Embryonic facial prominence (tissue), 1 donor: Measurements from ENCODE around the gene ARHGAP18.
A peak's percentile ranks its signal among the peaks of the same experiment; 100 is the strongest.

Source experiments
- DNase-seq: peaks from one replicate; pipeline ENCODE4 v3.0.0-alpha.2; 2016; ENCODE audit errors: extremely low spot score

ARHGAP18 gene

GRCh38 chr6:129644567-129645015 is 65.4 kb downstream of the ARHGAP18 start:
- no peak for DNase-seq

GRCh38 chr6:129643968-129644367 is 66.0 kb downstream of the ARHGAP18 start:
- DNase-seq, result no peak

- DNase-seq, result no peak
Observed at GRCh38 chr6:129643176-129643575, 66.8 kb downstream of the ARHGAP18 start.

GRCh38 chr6:129642322-129642721 is 67.7 kb downstream of the ARHGAP18 start:
- DNase-seq, result no peak

GRCh38 chr6:129641344-129641743 is 68.6 kb downstream of the ARHGAP18 start:
- no peak for DNase-seq

GRCh38 chr6:129638686-129639085 is 71.3 kb downstream of the ARHGAP18 start:
- no peak for DNase-seq

- DNase-seq, result peak; percentile 21
Observed at GRCh38 chr6:129638055-129638684, 71.8 kb downstream of the ARHGAP18 start.

- DNase-seq, result no peak
Observed at GRCh38 chr6:129637340-129638054, 72.5 kb downstream of the ARHGAP18 start.

- DNase-seq, result peak; percentile 47
Observed at GRCh38 chr6:129635396-129636130, 74.4 kb downstream of the ARHGAP18 start.

- DNase-seq, result no peak
Observed at GRCh38 chr6:129634411-129635230, 75.4 kb downstream of the ARHGAP18 start.

GRCh38 chr6:129633529-129633928 is 76.4 kb downstream of the ARHGAP18 start:
- no peak for DNase-seq

GRCh38 chr6:129632172-129632613 is 77.8 kb downstream of the ARHGAP18 start:
- no peak for DNase-seq

GRCh38 chr6:129631070-129631469 is 78.9 kb downstream of the ARHGAP18 start:
- DNase-seq, result no peak

- no peak for DNase-seq
Observed at GRCh38 chr6:129630596-129630995, 79.4 kb downstream of the ARHGAP18 start.

GRCh38 chr6:129628101-129628815 is 81.7 kb downstream of the ARHGAP18 start:
- no peak for DNase-seq

GRCh38 chr6:129624488-129624887 is 85.5 kb downstream of the ARHGAP18 start:
- no peak for DNase-seq

- no peak for DNase-seq
Observed at GRCh38 chr6:129623008-129623732, 86.8 kb downstream of the ARHGAP18 start.

GRCh38 chr6:129621252-129621651 is 88.7 kb downstream of the ARHGAP18 start:
- DNase-seq, result no peak

GRCh38 chr6:129620234-129620610 is 89.8 kb downstream of the ARHGAP18 start:
- no peak for DNase-seq

- DNase-seq, result no peak
Observed at GRCh38 chr6:129619579-129620233, 90.3 kb downstream of the ARHGAP18 start.
